WTC11 (cell line): ENCODE measurements around the gene ZNF764. TPM values are rescaled to one million over a fixed set of nuclear protein-coding genes. Genes with fewer than 3 reads are reported as not detected.

Source experiments
- ATAC-seq: fragments of 200-7000 bp; cut with Tn5 transposase; 2 replicates; pipeline ENCODE4 v1.10.0; 2021; ENCODE audit warnings: mild to moderate bottlenecking, moderate library complexity
- CTCF ChIA-PET: fragments of 300-600 bp; sonication (Branson Sonifier 250); formaldehyde crosslinking; loops from one replicate; lab custom pipeline; 2021; ENCODE audit warnings: antibody characterized with exemption; lab: Charles Lee
- POLR2A ChIA-PET: fragments of 350-600 bp; sonication (Branson Sonifier 250); formaldehyde crosslinking; loops from one replicate; lab custom pipeline; 2021; ENCODE audit warnings: antibody characterized with exemption; lab: Charles Lee
- DNase-seq: peaks from one replicate; pipeline ENCODE4 v3.0.0; 2021; ENCODE audit warnings: low spot score
- H3K27ac Mint-ChIP-seq: 2 replicates; pipeline ENCODE4 v1.8.0; 2021; ENCODE audit warnings: mixed read lengths
- H3K27me3 Mint-ChIP-seq: 2 replicates; pipeline ENCODE4 v1.8.0; 2021; ENCODE audit warnings: low read depth, mild to moderate bottlenecking, moderate library complexity, mixed read lengths
- H3K36me3 Mint-ChIP-seq: 2 replicates; pipeline ENCODE4 v1.8.0; 2021; ENCODE audit warnings: mixed read lengths
- H3K4me1 Mint-ChIP-seq: 2 replicates; pipeline ENCODE4 v1.8.0; 2022; ENCODE audit warnings: mixed read lengths
- H3K4me3 Mint-ChIP-seq: 2 replicates; pipeline ENCODE4 v1.8.0; 2021; ENCODE audit warnings: mild to moderate bottlenecking, moderate library complexity, mixed read lengths
- H3K9me3 Mint-ChIP-seq: 2 replicates; pipeline ENCODE4 v1.8.0; 2021; ENCODE audit warnings: mixed read lengths
- AR ChIP-seq: fragments of 250-450 bp; sonication (Bioruptor Pico); IDR thresholded peaks from 2 replicates; pipeline ENCODE4 v1.9.0; 2021; ENCODE audit warnings: mild to moderate bottlenecking
- CTCF ChIP-seq: fragments of 200-600 bp; IDR thresholded peaks from 2 replicates; pipeline ENCODE4 v1.8.0; 2022; ENCODE audit warnings: antibody characterized with exemption
- E2F1 ChIP-seq: sonication (generic); formaldehyde crosslinking; IDR thresholded peaks from 2 replicates; pipeline ENCODE4 v1.8.0; 2022; ENCODE audit warnings: mild to moderate bottlenecking, missing genetic modification reagents
- E2F5 ChIP-seq: sonication (generic); formaldehyde crosslinking; IDR thresholded peaks from 2 replicates; pipeline ENCODE4 v1.8.1; 2022; ENCODE audit warnings: mild to moderate bottlenecking, moderate library complexity, missing genetic modification reagents
- GTF2I ChIP-seq: fragments of 250-450 bp; sonication (Bioruptor Pico); conservative IDR thresholded peaks from 2 replicates; pipeline ENCODE4 v1.4.0; 2021; ENCODE audit warnings: mild to moderate bottlenecking
- HMGA2 ChIP-seq: fragments of 250-450 bp; sonication (Bioruptor Pico); IDR thresholded peaks from 2 replicates; pipeline ENCODE4 v1.4.0; 2021; ENCODE audit warnings: mild to moderate bottlenecking, moderate library complexity
- JAZF1 ChIP-seq: fragments of 250-450 bp; sonication (Bioruptor Pico); IDR thresholded peaks from 2 replicates; pipeline ENCODE4 v1.9.0; 2021; ENCODE audit warnings: moderate library complexity, mild to moderate bottlenecking, inconsistent platforms
- JUN ChIP-seq: sonication (generic); formaldehyde crosslinking; IDR thresholded peaks from 2 replicates; pipeline ENCODE4 v1.8.0; 2023; ENCODE audit warnings: mild to moderate bottlenecking, missing genetic modification reagents
- KAT7 ChIP-seq: sonication (generic); formaldehyde crosslinking; IDR thresholded peaks from 2 replicates; pipeline ENCODE4 v1.8.1; 2023; ENCODE audit warnings: missing genetic modification reagents, mild to moderate bottlenecking, borderline replicate concordance
- MAX ChIP-seq: sonication (generic); formaldehyde crosslinking; IDR thresholded peaks from 2 replicates; pipeline ENCODE4 v1.8.0; 2022; ENCODE audit warnings: mild to moderate bottlenecking, missing genetic modification reagents
- NR2C2 ChIP-seq: sonication (generic); formaldehyde crosslinking; IDR thresholded peaks from 2 replicates; pipeline ENCODE4 v1.8.0; 2022; ENCODE audit warnings: mild to moderate bottlenecking, missing genetic modification reagents
- RORB ChIP-seq: fragments of 250-450 bp; sonication (Bioruptor Pico); IDR thresholded peaks from 2 replicates; pipeline ENCODE4 v1.9.0; 2021; ENCODE audit warnings: mild to moderate bottlenecking
- TCF7 ChIP-seq: sonication (generic); formaldehyde crosslinking; IDR thresholded peaks from 2 replicates; pipeline ENCODE4 v1.8.0; 2022; ENCODE audit warnings: mild to moderate bottlenecking, low read depth, missing genetic modification reagents, moderate library complexity
- ZBTB43 ChIP-seq: sonication (generic); formaldehyde crosslinking; IDR thresholded peaks from 2 replicates; pipeline ENCODE4 v1.8.1; 2023; ENCODE audit warnings: mild to moderate bottlenecking, missing genetic modification reagents
- ZNF121 ChIP-seq: sonication (generic); formaldehyde crosslinking; IDR thresholded peaks from 2 replicates; pipeline ENCODE4 v1.8.0; 2023; ENCODE audit warnings: missing genetic modification reagents
- ZNF138 ChIP-seq: sonication (generic); formaldehyde crosslinking; conservative IDR thresholded peaks from 2 replicates; pipeline ENCODE4 v1.8.1; 2022; ENCODE audit warnings: mild to moderate bottlenecking, moderate library complexity, missing genetic modification reagents
- ZNF219 ChIP-seq: sonication (generic); formaldehyde crosslinking; IDR thresholded peaks from 2 replicates; pipeline ENCODE4 v1.8.0; 2023; ENCODE audit warnings: missing genetic modification reagents, mild to moderate bottlenecking, borderline replicate concordance
- ZNF263 ChIP-seq: sonication (generic); formaldehyde crosslinking; IDR thresholded peaks from 2 replicates; pipeline ENCODE4 v1.8.1; 2022; ENCODE audit warnings: low read depth, mild to moderate bottlenecking, moderate library complexity, missing genetic modification reagents
- ZNF396 ChIP-seq: fragments of 250-450 bp; sonication (Bioruptor Pico); IDR thresholded peaks from 2 replicates; pipeline ENCODE4 v1.8.0; 2021; ENCODE audit warnings: mild to moderate bottlenecking, moderate library complexity, borderline replicate concordance
- ZNF512 ChIP-seq: sonication (generic); formaldehyde crosslinking; IDR thresholded peaks from 2 replicates; pipeline ENCODE4 v1.8.1; 2022; ENCODE audit warnings: missing genetic modification reagents, borderline replicate concordance
- total RNA-seq: library from RNA; stranded (reverse); gene quantifications from 3 replicates; pipeline ENCODE4 v1.2.3, GENCODE V29; 2021

The ZNF764 gene
- total RNA-seq, 1 experiment from 2014 or later = 10.4 TPM

GRCh38 chr16:30546115-30546514, 12.1 kb downstream of the ZNF764 start:
- Mint-ChIP-seq H3K4me3 (no peak overlapping the region), H3K27ac (no peak overlapping the region), H3K4me1 (peaks cover 17% of the 10 kb centered on the region), H3K9me3 (no peaks in the 10 kb centered on the region; the same call in 1 of the 2 replicates), H3K36me3 (peaks cover 5% of the 10 kb centered on the region; the same call in 1 of the 2 replicates), H3K27me3 (no peaks in the 10 kb centered on the region)
- TF ChIP-seq ZNF396 (CRISPR knock-in tag) = no peak
- TF ChIP-seq RORB (CRISPR knock-in tag) = no peak
- no peak for TF ChIP-seq HMGA2 (CRISPR knock-in tag)
- TF ChIP-seq NR2C2 (CRISPR knock-in tag) = no peak
- TF ChIP-seq E2F5 (CRISPR knock-in tag) = no peak
- TF ChIP-seq MAX (CRISPR knock-in tag) = no peak
- TF ChIP-seq ZNF512 (CRISPR knock-in tag) = no peak
- TF ChIP-seq ZNF219 = no peak
- no peak for TF ChIP-seq ZNF138
- TF ChIP-seq ZNF263 (CRISPR knock-in tag) = no peak
- TF ChIP-seq E2F1 (CRISPR knock-in tag) = no peak
- TF ChIP-seq KAT7 (CRISPR knock-in tag) = no peak
- DNase-seq (no peak), ATAC-seq (no peak)
- POLR2A ChIA-PET = no interaction called here
- CTCF ChIA-PET = interaction anchor here (1.2 kb wide), 1 partner anchor 11 kb away, joined by 5 read pairs; no protein-coding TSS in a partner anchor

- Mint-ChIP-seq H3K27me3 (no peaks in the 10 kb centered on the region), H3K36me3 (peaks cover 4% of the 10 kb centered on the region; the same call in 1 of the 2 replicates), H3K4me3 (no peak overlapping the region), H3K27ac (no peak overlapping the region), H3K9me3 (no peaks in the 10 kb centered on the region; the same call in 1 of the 2 replicates), H3K4me1 (peaks cover 6% of the 10 kb centered on the region)
- ChIA-PET CTCF (interaction anchor here (1.1 to 1.8 kb wide), 2 partner anchors 73 to 113 kb away, joined by 3 to 12 read pairs; partner anchors contain the start of gene DCTPP1), POLR2A (no interaction called here)
- DNase-seq (no peak), ATAC-seq (no peak)
- TF ChIP-seq AR (CRISPR knock-in tag) = no peak
- no peak for TF ChIP-seq JAZF1 (CRISPR knock-in tag)
- no peak for TF ChIP-seq CTCF
- no peak for TF ChIP-seq ZNF121 (CRISPR knock-in tag)
- no peak for TF ChIP-seq JUN (CRISPR knock-in tag)
- no peak for TF ChIP-seq GTF2I (CRISPR knock-in tag)
- no peak for TF ChIP-seq TCF7 (CRISPR knock-in tag)
- TF ChIP-seq ZBTB43 (CRISPR knock-in tag) = no peak
Measured at GRCh38 chr16:30543067-30543466, 15.1 kb downstream of the ZNF764 start.
